ENCODE results near the gene LY6G5C.

LY6G5C gene

DNA sequence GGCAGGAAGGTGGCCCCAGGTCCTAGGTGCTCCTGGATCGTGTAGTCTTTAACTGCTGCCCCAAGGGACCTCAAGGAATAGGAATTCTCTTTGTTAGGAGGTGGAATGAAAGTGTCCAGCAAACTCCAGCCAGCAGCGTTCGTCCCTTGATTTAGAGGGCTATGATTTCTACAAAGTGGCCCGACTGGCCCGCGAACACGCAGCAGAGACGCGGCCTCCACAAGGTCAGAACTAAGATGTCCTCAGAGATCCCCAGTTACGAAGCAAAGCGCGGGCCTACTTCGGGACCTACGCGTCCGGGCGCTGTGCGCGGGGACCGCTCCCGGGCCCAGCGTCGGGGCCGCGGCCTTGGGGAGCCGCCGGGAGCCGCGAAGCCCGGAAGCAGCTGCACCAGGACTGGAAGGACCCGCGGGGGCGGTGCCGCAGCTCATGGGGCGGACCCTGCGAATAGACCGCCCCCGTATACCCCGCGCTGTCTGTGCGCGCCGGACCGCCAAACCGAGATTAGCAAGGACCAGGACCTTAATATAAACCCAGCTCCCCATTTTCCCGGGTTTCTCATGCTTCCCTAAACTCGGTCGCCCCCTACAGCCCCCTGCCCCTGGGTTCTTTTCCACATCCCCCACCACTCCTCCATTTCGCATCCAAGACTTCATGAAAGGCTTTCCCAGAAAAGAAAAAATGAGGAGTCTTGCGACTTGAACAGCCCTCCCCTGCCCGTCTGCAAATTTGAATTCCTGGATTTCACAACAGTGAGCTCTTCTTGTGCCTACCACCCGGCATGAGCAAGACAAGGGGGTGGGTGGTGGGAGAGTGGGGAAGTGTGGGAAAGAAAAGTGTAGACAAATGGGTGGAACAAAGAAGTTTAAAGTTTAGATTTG, 20.2 kb downstream of the LY6G5C start, which contains the start of gene C6orf47:
Gene C6orf47, minus strand, starts transcription at position 398 of the 881 bp plus-strand sequence. CDS start 831 bp downstream, outside the sequence.
- DNase-seq: peak; percentile 88

DNA sequence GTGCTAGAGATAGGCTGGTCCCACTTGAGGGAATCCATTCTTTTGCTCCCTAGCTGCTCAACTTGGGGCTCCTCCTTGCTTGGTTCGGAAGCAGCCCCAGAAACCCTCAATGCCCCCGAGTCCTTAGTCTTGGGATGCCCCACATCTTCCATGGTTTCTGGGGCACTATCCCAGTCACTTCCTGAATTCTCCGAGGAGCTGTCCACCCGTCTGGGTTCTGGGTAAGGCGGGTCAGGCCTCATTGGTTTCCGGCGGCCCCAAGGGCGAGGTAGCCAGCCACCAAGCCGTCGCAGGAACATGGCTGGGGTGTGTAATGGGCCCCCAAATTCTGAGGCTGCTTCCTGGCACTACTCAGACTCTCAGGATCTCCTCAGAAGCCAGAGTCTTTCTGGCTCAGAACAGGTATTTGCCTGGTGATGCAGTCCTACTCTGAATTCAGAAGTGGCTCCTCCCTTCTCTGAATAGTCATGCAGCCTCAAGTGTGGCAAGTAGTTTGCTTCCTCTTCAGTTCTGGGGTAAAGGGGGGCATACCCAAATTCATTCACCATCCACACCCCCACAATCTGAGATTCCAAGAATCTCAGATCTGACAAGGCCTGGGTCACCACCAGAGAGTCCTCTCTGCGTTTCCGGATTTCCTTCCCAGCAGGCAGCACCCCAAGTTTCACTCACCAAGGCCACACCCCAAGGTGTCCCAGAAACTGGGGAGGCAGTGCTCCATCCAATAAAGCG, 21.1 kb downstream of the LY6G5C start:
- peak; percentile 30 for DNase-seq

DNA sequence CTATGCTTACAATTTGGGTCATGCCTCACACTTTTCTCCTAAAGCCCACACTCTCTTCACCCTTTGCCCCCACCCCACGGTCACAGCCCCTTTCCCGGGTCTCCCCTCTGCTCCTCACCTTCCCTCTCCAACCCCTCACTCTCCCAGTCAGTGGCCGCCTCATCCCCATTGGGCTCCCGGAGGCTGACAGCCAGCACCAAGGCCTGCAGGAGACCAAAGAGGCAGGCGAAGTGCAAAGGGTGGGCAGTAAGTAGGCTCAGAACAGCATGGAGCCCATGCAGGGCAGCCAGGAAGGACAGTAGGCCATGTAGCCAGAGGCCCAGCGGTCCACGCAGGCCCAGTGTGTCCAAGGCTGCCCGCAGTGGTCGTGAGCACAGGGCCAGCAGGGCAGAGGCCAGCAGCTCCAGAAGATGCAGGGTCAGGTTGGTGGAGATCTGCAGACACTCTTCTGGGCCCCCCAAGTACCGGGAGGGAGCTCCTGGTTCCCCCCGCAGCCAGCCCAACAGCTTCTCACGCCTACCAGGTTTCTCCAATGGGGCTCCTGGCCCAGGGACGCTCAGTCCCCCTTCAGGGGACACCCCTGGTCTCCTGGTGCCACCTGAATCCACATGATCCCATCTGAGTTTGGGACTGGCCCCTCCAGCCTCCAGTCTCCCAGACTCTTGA, 21.8 kb downstream of the LY6G5C start:
- no peak for DNase-seq

DNA sequence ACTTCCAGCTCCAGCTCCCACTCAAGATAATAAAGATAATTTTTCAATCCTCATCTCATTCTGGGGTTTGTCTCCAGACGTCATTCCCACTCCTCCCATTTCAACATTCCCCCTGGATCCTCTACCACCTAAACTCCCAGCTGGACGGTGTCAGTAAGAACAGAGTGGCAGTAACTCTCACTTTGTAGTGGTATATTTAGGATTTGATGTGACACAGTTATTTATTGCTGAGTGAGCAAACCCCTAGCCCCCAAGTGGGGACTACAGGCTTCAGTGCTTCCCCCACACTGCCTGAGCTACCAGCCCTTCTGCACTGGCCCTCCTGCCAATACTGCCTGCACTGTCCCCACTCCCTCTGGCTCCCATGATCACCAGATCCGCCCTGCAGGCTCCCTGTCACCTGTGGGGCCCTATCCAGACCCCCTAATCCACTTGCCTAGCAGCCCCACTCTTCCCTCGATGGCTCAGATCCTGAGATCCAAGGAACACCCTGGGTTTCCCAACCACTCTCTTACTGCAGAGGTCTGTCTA, 22.6 kb downstream of the LY6G5C start:
- DNase-seq: no peak

DNA sequence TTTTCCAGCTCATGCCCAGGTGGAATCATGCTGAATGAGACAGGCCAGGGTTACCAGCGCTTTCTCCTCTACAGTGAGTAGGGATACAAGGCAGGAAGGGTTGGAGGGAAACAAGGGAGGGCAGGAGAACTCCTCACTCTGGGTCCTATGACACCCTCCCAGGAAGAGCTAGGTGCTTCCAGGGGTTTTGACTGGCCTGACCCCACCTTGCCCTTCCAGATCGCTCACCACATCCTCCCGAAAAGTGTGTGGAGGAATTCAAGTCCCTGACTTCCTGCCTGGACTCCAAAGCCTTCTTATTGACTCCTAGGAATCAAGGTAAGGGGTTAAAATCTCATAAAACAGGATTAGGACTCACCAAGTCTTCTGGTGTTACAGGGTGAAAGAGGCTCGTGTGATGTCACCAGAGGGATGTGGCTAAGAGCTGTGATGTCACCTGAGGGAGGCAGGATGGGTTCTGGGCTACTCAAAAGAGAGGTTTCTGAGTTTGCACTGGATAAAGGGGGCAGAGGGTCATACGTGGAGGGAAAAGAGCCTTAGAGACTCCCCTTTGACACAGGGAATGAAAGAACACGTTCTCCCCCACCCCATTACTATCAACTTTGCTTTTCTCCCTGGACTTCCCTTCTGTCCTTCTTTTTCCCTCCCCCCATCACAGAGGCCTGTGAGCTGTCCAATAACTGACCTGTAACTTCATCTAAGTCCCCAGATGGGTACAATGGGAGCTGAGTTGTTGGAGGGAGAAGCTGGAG, 23.3 kb downstream of the LY6G5C start:
- DNase-seq: no peak

DNA sequence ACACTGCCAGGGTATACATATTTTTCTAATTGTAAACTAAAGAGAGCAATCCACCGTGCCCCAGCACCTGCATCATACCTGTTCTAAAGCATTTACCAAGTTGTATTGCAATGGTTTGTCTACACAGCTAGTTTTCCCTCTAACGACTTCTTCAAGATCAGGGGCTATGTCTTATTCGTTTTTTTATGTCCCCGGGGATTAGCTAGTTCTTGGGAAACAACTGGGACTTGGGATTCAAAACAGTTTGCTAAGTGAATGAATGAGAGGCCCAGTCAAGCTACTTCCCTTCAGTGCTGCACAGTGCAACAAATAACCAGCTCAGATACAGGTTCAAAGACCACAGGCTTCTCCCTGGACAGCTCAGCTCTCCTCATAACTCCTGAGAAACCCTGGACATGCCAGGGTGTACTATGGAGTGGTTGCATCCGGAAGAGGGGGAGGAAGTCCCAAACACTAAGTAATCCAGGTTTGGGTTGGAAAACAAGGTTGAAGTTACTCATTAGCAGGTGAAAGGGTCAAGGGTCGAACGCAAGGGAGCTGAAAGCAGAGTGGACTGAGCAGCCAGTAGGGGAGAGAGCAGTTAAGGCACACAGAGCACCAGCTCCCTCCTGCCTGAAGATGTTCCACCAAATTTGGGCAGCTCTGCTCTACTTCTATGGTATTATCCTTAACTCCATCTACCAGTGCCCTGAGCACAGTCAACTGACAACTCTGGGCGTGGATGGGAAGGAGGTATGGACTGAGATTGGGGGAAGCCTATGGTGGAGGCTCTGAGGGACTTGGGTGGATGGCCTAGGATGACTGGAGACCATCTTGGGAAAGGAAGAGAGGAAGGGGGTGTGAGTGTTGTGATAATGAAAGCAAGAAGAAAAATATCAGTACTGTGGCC, 25.3 kb downstream of the LY6G5C start, which contains the start of gene APOM:
Gene APOM, plus strand, starts transcription at position 546 of the 889 bp plus-strand sequence. Its CDS starts 73 bp downstream, at position 619.
- DNase-seq: no peak

DNA sequence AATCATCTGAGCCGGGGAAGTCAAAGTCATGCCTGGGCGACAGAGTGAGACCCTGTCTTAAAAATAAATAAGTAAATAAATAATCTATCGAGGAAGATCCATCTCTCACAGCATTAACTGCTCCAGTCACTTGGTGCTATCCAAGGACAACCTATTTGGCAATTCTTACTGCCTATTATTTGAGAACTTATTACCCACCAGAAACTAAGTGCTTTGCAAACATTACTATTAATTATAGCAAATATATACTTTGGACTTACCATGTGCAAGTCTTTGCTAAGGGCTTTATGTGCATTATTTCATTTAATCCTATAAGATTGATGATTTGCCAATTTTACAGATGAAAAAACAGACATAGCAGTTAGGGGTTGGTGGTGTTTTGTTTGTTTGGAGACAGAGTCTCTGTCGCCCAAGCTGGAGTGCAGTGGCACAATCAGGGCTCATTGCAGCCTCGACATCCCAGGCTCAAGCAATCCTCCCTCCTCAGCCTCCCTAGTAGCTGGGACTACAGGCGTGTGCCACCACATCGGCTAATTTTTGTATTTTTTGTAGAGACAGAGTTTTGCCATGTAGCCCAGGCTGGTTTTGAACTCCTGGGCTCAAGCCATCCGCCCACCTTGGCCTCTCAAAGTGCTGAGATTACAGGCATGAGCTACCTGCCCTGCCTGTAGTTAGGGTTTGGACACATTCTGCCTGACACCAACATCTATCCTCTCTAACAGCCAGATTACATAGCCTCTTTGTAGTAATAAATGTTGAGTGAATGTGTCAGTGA, 26.1 kb downstream of the LY6G5C start:
- DNase-seq: no peak

DNA sequence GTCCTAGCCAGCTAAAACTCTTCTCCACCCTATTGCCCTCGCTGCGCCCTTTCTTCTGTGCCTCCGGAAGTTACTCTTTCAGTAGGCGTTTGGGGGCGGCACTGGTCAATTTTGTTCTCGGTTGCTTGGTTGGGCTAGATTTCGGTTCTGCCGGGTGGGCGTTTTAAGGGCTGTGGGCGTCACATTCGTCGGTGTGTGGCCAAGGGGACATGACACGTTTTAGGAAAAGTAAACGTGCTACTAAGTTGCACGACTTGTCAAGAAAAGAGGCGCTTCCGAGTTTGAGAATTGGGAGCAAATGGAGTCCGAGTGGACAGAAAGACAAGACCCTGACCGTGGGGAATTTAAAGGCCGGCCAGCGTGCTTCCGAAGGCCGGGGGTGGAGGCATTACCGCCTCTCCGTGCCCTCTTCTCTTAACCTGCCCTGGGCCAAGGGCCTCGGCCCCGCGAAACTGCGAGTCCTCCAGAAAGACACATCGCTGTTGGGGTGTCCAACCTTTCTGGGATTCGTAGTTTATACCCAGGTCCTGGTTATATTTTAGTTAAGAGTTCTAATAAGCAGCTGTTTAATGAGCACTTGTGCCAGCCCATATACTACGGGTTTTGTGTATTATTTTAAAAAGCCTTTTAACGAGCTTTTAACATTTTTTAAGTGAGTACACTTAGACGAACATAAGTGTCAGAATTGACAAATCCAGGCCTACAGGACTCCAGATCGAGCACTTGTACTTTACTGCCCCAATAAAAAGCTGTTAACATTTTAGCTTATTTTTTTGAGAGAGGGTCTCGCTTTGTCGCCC, 27.7 kb downstream of the LY6G5C start:
- no peak for DNase-seq

DNA sequence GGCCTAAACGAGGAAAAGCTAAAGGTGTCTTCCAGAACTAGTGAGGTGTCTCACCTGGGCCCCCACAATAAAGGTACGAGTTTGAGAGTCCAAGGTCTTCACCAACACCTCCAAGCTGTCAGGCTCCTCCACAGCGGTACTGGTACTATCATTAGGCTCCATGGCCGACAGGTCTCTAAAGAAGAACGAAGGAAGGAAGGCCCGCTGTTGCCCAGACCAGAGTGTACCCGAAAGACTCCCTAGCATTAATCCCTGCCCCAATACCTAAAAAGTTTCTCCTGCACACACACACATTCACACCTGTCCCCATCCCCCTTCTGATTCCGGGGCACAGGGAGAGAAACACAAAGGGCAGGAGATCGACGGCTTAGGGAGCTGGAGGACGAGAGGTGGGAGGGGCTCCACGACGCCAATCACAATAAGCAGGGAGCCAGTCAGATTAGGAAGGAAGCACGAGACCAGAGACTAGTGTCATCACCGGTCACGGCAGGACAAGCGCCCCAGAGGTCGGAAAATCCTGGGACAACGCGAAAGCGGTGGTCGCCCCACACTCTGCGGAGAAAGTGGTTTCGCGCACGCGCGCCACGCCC, 29.2 kb downstream of the LY6G5C start:
- peak; percentile 83 for DNase-seq

DNA sequence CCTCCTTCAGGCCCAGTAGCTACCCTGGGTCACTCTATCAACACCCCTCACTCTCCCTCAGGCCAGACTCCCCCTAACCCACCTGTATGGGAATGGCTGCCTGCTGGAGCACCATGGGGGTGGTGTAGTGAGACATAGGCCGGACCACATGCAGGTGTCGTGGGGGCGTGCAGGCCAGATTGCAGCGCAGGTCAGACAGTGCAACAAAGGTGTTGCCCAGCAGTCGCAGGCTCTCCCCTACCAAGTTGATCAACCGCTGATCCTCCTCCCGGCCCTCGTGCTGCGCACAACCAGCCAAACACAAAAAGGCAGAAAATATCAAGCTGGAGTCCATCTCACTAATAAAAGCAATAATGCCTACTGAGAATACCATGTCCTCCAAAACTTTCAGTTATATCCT, 35.5 kb downstream of the LY6G5C start:
- no peak for DNase-seq

DNA sequence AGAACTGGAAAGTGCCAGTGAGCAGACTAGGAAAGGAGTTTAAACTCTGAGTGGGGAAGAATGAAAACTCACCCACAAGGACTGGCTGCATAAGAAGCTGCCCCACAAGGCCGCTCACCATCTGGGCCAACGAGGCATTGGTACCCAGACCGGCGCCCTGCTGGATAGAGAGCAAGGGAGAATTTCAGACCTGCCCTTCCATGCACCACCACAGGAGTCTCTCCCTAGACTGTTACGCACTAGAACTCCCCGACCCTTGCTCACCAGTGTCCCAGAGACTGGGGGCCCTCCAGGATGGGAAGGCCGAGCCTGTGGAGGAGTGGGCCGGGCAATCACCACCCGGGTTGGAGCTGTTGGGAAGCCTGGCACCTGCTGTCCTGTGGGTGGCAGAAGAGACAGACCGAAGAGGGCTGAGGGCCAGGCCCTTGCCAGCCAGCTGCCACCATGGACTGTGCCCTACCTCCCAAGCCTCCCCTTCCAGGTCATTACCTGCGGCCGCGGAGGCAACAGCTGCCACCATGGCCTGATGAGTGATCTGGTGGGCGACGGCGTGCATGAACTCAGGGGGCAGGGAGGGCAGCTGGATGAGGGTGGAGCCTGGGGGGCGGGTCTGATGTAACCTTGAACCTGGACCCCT, 36.9 kb downstream of the LY6G5C start:
- no peak for DNase-seq

DNA sequence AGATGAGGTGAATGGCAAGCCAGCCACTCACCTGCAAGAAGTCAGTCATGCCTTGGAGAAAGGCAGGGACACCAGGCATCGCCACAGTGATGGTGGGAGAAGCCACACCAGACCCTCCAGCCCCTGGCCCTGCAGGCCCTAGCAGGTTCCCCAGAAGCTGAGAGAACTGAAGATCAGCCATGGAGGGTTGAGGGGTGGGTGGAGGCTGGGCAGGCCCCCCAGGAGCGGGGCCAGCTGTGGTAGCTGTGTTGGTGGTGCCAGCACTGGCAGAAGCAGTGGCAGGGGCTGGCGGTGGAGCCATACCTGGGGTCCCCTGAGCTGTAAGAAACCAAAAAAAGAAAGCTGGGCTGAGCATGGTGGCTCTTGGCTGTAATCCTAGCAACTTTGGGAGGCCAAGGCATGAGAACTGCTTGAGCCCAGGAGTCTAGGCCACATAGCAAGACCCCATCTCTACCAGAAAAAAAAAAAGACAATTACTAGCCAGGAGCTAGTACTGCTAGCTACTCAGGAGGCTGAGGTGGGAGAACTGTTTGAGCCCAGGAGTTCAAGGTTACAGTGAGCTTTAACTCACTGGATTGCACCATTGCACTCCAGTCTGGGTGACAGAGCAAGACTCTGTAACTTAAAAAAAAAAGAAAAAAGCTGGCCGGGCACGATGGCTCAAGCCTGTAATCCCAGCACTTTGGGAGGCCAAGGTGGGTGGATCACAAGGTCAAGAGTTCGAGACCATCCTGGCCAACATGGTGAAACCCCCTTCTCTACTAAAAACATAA, 37.9 kb downstream of the LY6G5C start:
- no peak for DNase-seq

DNA sequence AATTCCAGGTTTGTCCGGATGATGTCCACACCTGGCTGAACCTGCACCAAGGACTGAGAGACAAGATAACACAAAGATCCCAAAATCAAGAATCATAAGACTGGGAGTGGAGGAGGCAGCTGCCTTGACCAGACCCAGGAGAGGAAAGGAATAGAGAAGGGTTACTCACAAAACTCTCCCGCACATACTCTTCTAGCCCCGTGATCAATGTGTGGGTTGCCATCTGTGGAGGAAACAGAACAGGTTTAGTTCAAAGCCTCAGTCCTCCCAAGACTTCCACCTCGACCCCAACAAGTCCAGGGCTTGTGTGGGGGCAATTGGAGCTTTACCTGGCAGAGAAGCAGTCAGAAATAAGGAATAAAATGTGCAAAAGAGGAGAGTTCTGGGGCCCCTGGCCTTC, 39.5 kb downstream of the LY6G5C start:
- no peak for DNase-seq

DNA sequence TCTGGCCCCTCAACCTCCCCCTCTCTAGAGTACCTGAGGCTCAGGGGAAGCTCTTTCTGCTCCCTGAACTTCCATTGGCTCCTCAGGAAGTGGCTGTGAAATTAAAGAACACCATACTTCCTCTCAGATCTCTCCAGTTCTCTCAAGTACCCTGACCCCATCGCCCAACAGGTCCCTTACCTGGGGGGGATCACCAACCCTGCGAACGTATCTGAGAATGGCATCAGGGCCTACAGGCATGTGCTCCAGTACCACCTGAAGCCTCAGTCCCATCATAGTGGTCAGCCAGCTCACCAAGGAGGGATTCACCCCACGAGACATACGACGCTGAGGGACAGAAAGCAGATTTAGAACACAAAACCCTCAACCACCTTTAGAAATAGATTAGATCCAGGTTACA, 40.3 kb downstream of the LY6G5C start:
- no peak for DNase-seq

DNA sequence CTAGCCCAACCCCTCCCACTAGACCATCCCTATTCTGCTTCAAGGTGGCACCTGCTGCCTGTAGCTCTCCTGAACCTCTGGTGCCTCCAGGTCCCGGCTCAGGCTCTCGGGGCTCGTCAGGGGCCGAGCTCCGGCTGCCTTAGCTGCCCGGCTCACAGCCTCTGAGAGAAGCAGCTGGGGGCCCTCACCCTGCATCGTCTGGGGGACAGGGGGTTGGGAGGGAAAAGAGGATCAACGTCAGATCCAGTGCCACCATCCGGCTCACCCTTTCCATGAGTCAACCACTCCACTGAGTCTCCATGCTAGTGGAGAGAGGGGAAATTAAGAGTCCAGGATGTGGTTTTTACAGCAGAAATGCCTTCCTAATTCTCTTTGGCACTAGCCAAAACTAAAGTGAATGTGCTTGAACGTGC, 41.4 kb downstream of the LY6G5C start:
- no peak for DNase-seq

DNA sequence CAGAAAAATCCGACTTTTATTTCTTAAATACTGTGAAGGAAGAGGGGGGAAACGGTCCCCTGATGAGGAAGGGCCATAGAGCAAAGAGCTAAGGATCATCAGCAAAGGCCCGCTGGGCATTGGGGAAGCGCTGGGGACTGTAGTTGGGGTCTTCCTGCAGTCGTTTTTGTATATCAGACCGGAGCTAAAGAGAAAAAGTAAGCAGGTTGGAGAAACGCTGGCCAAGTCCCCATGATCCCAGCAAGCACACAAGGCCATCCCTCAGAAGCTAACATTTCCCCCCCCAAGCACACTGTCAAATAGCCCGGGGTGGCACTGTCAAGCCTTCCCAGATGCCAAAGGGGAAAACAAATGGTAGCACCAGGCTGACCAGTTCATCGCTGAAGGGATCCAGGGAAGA, 41.8 kb downstream of the LY6G5C start:
- no peak for DNase-seq

DNA sequence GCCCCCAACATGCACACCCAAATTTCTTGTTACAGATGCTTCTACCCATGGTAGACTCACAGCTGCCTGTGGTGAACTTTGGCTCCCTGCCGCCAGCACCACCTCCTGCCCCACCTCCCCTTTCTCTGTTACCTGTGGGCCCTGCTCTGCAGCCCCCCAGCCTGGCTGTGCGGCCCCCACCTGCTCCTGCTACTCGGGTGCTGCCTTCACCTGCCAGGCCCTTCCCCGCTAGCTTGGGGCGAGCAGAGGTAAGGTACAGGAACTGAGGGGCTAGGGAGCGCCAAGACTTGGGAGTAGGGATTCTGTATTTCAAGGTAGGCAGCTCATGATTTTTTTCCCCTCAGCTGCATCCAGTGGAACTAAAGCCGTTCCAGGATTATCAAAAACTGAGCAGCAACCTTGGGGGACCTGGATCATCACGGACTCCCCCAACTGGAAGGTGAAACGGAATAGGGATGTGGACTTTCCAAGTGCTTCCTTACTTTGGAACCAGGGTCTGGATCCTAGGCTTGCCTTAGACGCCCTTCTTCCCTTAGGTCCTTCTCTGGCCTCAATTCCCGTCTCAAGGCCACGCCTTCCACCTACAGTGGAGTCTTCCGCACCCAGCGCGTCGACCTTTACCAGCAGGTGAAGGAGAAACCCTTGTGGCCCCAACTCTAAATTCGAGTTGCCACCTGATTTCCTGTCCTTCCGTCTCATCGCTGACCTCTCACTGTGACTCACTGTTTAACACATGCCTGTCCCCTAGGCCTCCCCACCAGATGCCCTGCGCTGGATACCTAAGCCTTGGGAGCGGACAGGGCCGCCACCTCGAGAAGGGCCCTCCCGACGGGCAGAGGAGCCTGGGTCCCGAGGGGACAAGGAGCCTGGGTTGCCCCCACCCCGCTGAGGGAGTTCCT, 43.9 kb downstream of the LY6G5C start:
- no peak for DNase-seq

All from NCI-H510A treated with DMSO at 0.1 percent for 48 hours (cell line).